Measurements from ENCODE around the gene PPP1R12C.

The PPP1R12C gene

DNA sequence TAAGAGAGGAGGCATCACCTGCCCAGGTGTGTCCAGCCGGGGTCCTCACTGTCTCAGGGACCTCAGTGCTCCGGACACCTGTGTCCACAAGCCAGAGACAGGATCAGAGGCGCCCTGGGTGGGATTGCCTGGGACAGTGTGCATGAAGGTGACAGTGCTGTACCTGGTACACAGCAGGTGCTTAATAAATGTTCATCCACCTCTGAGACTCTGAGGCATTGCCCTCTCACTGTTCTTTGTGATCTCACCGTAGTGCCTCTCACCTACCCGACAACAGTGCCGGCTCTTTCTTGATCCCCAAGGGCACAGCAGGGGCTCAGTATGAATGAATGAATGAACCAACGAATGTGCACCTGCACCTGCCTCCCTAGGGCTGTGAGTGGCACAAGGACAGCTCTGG, 63.7 kb downstream of the PPP1R12C start:
- no peaks in the 10 kb centered on the region for H3K27me3 Mint-ChIP-seq
- peaks cover 90% of the 10 kb centered on the region for H3K36me3 Mint-ChIP-seq (ENCODE audit: low read depth)
- intact Hi-C loops (cut with micrococcal nuclease), result no loop called here
- no peak overlapping the region for H3K4me3 Mint-ChIP-seq
- H3K27ac Mint-ChIP-seq, result no peak overlapping the region
- H3K9me3 Mint-ChIP-seq, result no peaks in the 10 kb centered on the region
- H3K4me1 Mint-ChIP-seq (ENCODE audit: low read depth), result no peaks in the 10 kb centered on the region

DNA sequence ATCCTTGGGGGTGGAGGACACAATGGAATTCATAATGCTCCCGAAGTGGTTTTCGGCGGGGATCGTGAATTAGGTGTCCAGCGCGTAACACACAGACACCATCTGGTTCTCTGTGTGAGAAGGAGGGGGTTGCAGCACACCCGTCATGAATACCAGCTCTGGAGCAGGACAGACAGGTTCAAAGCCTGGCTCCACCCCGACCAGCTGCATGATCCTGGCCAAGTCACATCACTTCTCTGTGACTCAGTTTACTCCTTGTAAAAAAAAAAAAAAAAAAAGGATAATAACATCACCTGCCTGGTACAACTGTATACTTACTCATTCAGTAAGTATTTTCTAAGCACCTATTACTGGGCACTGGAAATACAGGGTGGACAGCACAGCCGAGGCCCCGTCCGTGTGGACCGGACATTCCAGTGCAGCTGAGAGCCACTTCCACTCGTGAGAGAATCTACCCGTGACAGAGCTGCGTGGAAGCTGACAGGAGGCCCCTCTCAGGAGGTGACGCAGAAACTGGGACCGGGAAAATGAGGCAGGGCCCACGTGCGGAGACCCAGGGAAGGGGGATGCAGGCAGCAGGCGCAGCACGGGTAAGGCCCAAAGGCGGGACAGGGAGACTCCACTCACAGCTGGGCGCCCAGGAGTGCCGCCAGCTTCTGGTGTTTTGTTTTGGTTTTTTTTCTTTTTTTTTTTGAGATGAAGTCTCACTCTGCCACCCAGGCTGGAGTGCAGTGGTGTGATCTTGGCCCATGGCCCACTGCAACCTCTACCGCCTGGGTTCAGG, 66.5 kb downstream of the PPP1R12C start:
- intact Hi-C loops (cut with micrococcal nuclease), result no loop called here
- H3K27me3 Mint-ChIP-seq, result no peaks in the 10 kb centered on the region
- no peaks in the 10 kb centered on the region for H3K4me1 Mint-ChIP-seq (ENCODE audit: low read depth)
- H3K36me3 Mint-ChIP-seq (ENCODE audit: low read depth), result peaks cover 96% of the 10 kb centered on the region
- no peak overlapping the region for H3K27ac Mint-ChIP-seq
- no peak overlapping the region for H3K4me3 Mint-ChIP-seq
- no peaks in the 10 kb centered on the region for H3K9me3 Mint-ChIP-seq

GRCh38 chr19:55048446-55048845, 69.0 kb downstream of the PPP1R12C start:
- Mint-ChIP-seq H3K4me3 (no peak overlapping the region), H3K27ac (no peak overlapping the region), H3K4me1 (ENCODE audit: low read depth) (no peaks in the 10 kb centered on the region), H3K36me3 (ENCODE audit: low read depth) (peaks cover 100% of the 10 kb centered on the region), H3K27me3 (no peaks in the 10 kb centered on the region), H3K9me3 (no peaks in the 10 kb centered on the region)
- intact Hi-C loops (cut with micrococcal nuclease), result no loop called here

- Mint-ChIP-seq H3K4me3 (no peak overlapping the region), H3K9me3 (no peaks in the 10 kb centered on the region), H3K4me1 (ENCODE audit: low read depth) (no peaks in the 10 kb centered on the region), H3K27ac (no peak overlapping the region), H3K36me3 (ENCODE audit: low read depth) (peaks cover 100% of the 10 kb centered on the region), H3K27me3 (peaks cover 3% of the 10 kb centered on the region)
- intact Hi-C loops (cut with micrococcal nuclease), result no loop called here
Measured at GRCh38 chr19:55047951-55048350, 69.5 kb downstream of the PPP1R12C start.

DNA sequence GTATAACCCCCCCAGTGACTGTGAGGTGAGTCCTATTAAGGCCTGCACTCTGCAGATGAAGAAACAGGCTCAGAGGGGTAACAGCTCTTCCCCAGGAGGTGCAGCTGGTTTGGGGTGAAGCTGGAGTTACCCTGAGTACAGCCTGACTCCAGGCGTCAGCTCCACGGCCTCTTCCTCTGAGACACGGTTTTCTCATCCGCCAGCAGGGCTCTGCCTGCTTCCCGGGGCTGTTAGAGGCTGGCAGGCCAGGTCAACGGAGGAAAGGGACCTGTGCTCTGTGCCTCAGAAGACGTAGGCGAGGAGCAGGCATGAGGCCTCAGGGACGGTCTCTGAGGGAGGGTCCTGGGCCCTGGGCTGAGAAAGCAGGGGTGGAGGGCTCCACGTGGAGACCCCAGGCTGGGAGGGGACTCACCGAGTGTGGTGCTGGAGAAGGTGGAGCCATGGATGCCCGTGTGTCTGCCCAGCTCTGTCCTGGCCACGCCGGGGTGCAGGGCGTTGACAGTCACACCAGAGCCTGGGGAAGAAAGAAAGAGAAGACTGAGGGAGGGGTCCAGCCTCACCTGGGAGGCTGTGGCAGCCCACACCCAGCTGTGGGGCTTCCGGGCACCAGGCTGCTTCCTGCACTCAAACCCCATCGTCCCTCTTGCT, 70.3 kb downstream of the PPP1R12C start:
- Mint-ChIP-seq H3K4me3 (no peak overlapping the region), H3K27ac (no peak overlapping the region), H3K9me3 (no peaks in the 10 kb centered on the region), H3K36me3 (ENCODE audit: low read depth) (peaks cover 100% of the 10 kb centered on the region), H3K4me1 (ENCODE audit: low read depth) (peaks cover 7% of the 10 kb centered on the region), H3K27me3 (peaks cover 12% of the 10 kb centered on the region)
- intact Hi-C loops (cut with micrococcal nuclease), result no loop called here

GRCh38 chr19:55044771-55045716, 72.4 kb downstream of the PPP1R12C start:
- Mint-ChIP-seq H3K36me3 (ENCODE audit: low read depth) (peaks cover 83% of the 10 kb centered on the region), H3K27me3 (peaks cover 29% of the 10 kb centered on the region), H3K4me1 (ENCODE audit: low read depth) (peaks cover 18% of the 10 kb centered on the region), H3K27ac (no peak overlapping the region), H3K4me3 (no peak overlapping the region), H3K9me3 (no peaks in the 10 kb centered on the region)
- intact Hi-C loops (cut with micrococcal nuclease), result no loop called here

DNA sequence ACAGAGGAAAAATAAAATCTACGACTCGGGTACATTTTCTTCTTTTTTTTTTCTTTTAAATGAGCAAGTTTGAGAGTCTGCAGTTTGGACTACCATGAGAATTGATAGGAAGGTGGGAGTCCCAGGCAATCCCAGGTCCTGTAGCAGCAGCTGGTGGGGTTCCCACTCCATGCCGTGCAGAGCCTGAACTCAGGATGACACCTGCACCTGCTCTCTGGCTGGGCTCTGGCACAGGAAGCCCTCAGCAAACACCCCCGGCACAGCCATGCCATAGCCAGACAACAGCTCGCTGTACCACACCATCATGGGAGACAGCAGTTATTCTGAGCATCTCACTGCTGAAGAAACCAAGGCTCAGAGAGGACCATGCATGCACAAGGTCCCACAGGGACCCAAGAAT, 73.2 kb downstream of the PPP1R12C start:
- Mint-ChIP-seq H3K27ac (no peak overlapping the region), H3K36me3 (ENCODE audit: low read depth) (peaks cover 81% of the 10 kb centered on the region), H3K9me3 (no peaks in the 10 kb centered on the region), H3K27me3 (peaks cover 32% of the 10 kb centered on the region), H3K4me1 (ENCODE audit: low read depth) (peaks cover 18% of the 10 kb centered on the region), H3K4me3 (no peak overlapping the region)
- intact Hi-C loops (cut with micrococcal nuclease), result no loop called here

GRCh38 chr19:55042688-55043087, 74.7 kb downstream of the PPP1R12C start:
- peaks cover 65% of the 10 kb centered on the region for H3K36me3 Mint-ChIP-seq (ENCODE audit: low read depth)

GRCh38 chr19:55042344-55042678, 75.1 kb downstream of the PPP1R12C start:
- H3K27ac Mint-ChIP-seq, result no peak overlapping the region
- H3K27me3 Mint-ChIP-seq, result peaks cover 39% of the 10 kb centered on the region
- no peaks in the 10 kb centered on the region for H3K9me3 Mint-ChIP-seq
- intact Hi-C loops (cut with micrococcal nuclease), result no loop called here
- peaks cover 18% of the 10 kb centered on the region for H3K4me1 Mint-ChIP-seq (ENCODE audit: low read depth)
- H3K36me3 Mint-ChIP-seq (ENCODE audit: low read depth), result peaks cover 61% of the 10 kb centered on the region
- H3K4me3 Mint-ChIP-seq, result no peak overlapping the region

More at GRCh38 chr19:55042688-55043087, 74.7 kb downstream of the PPP1R12C start:
- intact Hi-C loops (cut with micrococcal nuclease), result no loop called here
- no peak overlapping the region for H3K27ac Mint-ChIP-seq
- peaks cover 39% of the 10 kb centered on the region for H3K27me3 Mint-ChIP-seq
- no peak overlapping the region for H3K4me3 Mint-ChIP-seq
- no peaks in the 10 kb centered on the region for H3K9me3 Mint-ChIP-seq
- H3K4me1 Mint-ChIP-seq (ENCODE audit: low read depth), result peaks cover 18% of the 10 kb centered on the region

GRCh38 chr19:55041627-55042343, 75.7 kb downstream of the PPP1R12C start:
- peaks cover 39% of the 10 kb centered on the region for H3K27me3 Mint-ChIP-seq
- intact Hi-C loops (cut with micrococcal nuclease), result no loop called here
- H3K4me3 Mint-ChIP-seq, result peak overlapping the region; percentile 26

GRCh38 chr19:55041244-55041626, 76.2 kb downstream of the PPP1R12C start:
- H3K4me3 Mint-ChIP-seq, result no peak overlapping the region
- H3K36me3 Mint-ChIP-seq (ENCODE audit: low read depth), result peaks cover 50% of the 10 kb centered on the region
- H3K9me3 Mint-ChIP-seq, result no peaks in the 10 kb centered on the region
- intact Hi-C loops (cut with micrococcal nuclease), result no loop called here
- peaks cover 18% of the 10 kb centered on the region for H3K4me1 Mint-ChIP-seq (ENCODE audit: low read depth)
- H3K27ac Mint-ChIP-seq, result no peak overlapping the region
- peaks cover 39% of the 10 kb centered on the region for H3K27me3 Mint-ChIP-seq

More at GRCh38 chr19:55041627-55042343, 75.7 kb downstream of the PPP1R12C start:
- H3K4me1 Mint-ChIP-seq (ENCODE audit: low read depth), result peaks cover 18% of the 10 kb centered on the region
- no peak overlapping the region for H3K27ac Mint-ChIP-seq
- H3K9me3 Mint-ChIP-seq, result no peaks in the 10 kb centered on the region
- H3K36me3 Mint-ChIP-seq (ENCODE audit: low read depth), result peaks cover 56% of the 10 kb centered on the region
